Mucosa of rectum (tissue), 2 donors: ENCODE results near the gene GARNL3.

Source experiments
- H3K27ac ChIP-seq, 2 donors: one replicate each; pipeline ENCODE4 v1.7.0; 2013; ENCODE audit warnings: inconsistent platforms in 2 of 2, low read depth in 2 of 2, low read length in 2 of 2
- H3K27me3 ChIP-seq, 2 donors: one replicate each; pipeline ENCODE4 v1.7.0; 2013; ENCODE audit warnings: low read length in 2 of 2; ENCODE audit not compliant: control insufficient read depth in 2 of 2, insufficient read depth in 2 of 2
- H3K36me3 ChIP-seq, 2 donors: one replicate each; pipeline ENCODE4 v1.7.0; 2013; ENCODE audit warnings: low read length in 2 of 2; ENCODE audit not compliant: control insufficient read depth in 2 of 2, insufficient read depth in 2 of 2
- H3K4me1 ChIP-seq, 2 donors: one replicate each; pipeline ENCODE4 v1.7.0; 2013; ENCODE audit warnings: low read length in 2 of 2, mild to moderate bottlenecking in 1 of 2; ENCODE audit not compliant: control insufficient read depth in 2 of 2, insufficient read depth in 2 of 2
- H3K4me3 ChIP-seq, 2 donors: one replicate each; pipeline ENCODE4 v1.7.0; 2013; ENCODE audit warnings: low read length in 2 of 2
- H3K9ac ChIP-seq, 2 donors: one replicate each; pipeline ENCODE4 v1.7.0; 2013; ENCODE audit warnings: low read length in 2 of 2, low read depth in 1 of 2, mild to moderate bottlenecking in 1 of 2
- H3K9me3 ChIP-seq, 2 donors: one replicate each; pipeline ENCODE4 v1.7.0; 2013; ENCODE audit warnings: low read length in 2 of 2; ENCODE audit not compliant: control insufficient read depth in 2 of 2
- donor health status: healthy.
- donor health status: Normal muscosa, but diverticular disease.

GARNL3 gene

DNA sequence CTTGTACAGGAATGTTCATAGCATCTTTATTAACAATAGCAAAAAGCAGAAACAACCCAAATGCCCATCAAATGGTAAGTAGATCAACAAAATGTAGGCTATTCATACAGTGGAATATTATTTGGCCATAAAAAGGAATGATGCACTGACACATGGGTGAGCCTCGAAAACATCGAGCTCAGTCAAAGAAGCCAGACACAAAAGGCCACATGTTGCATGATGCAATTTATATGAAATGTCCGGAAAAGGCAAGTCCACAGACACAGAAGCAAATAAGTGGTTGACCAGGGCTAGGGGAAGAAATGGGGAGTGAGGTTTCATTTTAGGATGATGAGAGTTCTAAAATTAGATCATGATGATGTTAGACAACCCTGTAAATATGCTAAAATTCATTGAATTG, 115.9 kb downstream of the GARNL3 start:
- Histone ChIP-seq H3K36me3 (no peaks in the 10 kb centered on the region), H3K27ac (no peak overlapping the region), H3K9me3 (peaks cover 2 to 5% of the 10 kb centered on the region in 2 donors), H3K4me1 (no peaks in the 10 kb centered on the region), H3K9ac (no peak overlapping the region), H3K4me3 (no peak overlapping the region), H3K27me3 (no peaks in the 10 kb centered on the region)

DNA sequence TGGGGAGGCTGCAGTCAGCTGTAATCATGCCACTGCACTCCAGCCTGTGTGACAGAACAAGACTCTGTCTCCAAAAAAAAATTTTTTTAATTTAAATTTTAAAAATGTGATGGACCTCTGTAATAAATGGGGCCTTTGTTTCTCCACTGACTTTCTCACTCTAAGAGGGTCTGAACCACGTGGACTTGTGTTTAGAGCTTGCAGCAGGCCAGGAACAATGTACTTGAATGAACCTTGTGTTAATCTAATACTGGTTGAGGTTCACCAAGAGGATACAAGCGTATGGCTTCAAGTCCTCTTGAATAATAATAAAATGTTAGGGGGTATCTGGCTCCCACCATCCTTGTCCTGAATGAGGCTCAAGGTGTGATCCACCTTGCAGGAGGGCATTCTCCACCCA, 118.0 kb downstream of the GARNL3 start:
- H3K4me3 ChIP-seq: no peak overlapping the region

DNA sequence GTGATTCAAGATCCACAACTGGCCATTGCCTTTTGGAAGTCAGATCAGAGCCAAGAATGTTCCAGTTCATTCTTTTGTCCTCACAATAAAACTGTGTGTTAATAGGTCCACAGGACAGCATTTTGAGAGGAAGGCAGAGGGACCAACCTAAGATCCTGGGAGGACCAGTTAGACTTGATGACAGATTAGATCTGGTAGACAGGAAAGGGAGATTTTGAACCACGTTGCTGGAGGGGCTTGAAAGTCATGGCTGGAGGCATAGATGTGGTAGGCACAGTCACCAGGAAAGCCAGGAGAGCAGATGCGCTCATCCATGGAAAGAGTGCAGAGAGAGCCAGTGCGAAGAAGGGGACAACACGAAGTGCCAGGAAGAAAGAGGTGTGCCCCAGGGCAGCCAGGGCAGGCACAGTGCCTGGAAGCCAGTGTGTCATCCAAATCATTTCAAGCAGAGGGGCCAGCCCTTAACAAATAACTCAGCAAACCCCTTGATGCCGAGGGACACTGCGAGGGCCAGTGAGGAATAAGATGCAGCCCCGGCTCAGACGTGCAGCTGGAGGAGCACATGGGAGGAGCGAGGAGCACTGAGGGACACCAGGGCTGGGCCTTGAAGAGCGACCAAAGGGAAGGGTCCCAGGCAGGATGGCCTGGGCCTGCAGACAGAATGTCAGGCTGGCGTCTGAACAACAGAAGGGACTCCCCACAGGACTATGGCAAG, 119.6 kb downstream of the GARNL3 start:
- Histone ChIP-seq H3K4me3 (no peak overlapping the region), H3K27me3 (no peaks in the 10 kb centered on the region), H3K36me3 (no peaks in the 10 kb centered on the region), H3K4me1 (peaks cover 11 to 13% of the 10 kb centered on the region in 2 donors), H3K27ac (no peak overlapping the region), H3K9me3 (peaks cover 0 to 2% of the 10 kb centered on the region in 2 donors), H3K9ac (no peak overlapping the region)

More for the DNA sequence above, 118.0 kb downstream of the GARNL3 start:
- Histone ChIP-seq H3K4me1 (no peaks in the 10 kb centered on the region), H3K9ac (no peak overlapping the region), H3K27ac (no peak overlapping the region), H3K36me3 (no peaks in the 10 kb centered on the region), H3K9me3 (peaks cover 2 to 5% of the 10 kb centered on the region in 2 donors), H3K27me3 (no peaks in the 10 kb centered on the region)

DNA sequence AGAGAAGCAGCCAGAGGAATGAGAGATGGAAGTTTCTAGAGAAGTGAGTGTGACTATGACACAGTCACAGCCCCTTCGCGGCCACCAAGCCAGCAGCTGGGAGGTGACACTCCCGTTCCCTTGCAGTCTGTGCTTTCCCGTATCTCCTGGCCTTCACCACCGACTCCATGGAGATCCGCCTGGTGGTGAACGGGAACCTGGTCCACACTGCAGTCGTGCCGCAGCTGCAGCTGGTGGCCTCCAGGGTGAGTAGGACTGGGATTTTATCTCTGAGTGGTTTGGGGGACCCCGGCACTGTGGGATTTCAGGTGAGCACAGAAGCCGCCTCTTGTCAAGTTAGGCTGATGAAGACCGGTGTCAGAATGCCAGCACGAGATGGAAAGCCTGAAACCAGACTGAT, 120.3 kb downstream of the GARNL3 start:
- no peak overlapping the region for H3K9ac ChIP-seq
- H3K4me1 ChIP-seq: peaks cover 15 to 16% of the 10 kb centered on the region in 2 donors
- no peaks in the 10 kb centered on the region for H3K36me3 ChIP-seq
- H3K9me3 ChIP-seq: no peaks in the 10 kb centered on the region
- no peak overlapping the region for H3K27ac ChIP-seq
- no peaks in the 10 kb centered on the region for H3K27me3 ChIP-seq
- no peak overlapping the region for H3K4me3 ChIP-seq

DNA sequence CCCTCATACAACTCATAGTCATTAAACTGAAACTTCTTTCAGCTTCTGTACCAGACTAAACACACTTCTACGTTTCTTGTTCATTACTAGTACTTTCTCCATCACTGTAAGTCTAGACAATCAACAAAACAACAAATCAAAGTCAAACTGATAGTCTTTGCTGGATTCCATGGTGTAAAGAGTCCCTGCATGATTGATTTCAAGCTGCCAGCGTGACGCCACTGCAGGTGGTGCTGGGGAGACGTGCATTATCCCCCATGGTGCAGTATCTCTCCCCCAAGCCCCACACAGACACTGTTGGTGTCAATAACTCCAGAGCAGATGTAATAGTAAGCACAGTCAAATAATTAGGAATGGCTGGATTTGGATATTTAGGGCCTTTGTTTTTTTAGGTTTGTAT, 121.7 kb downstream of the GARNL3 start:
- Histone ChIP-seq H3K4me3 (no peak overlapping the region), H3K9me3 (no peaks in the 10 kb centered on the region), H3K27ac (no peak overlapping the region), H3K27me3 (no peaks in the 10 kb centered on the region), H3K9ac (no peak overlapping the region), H3K4me1 (peaks cover 18 to 24% of the 10 kb centered on the region in 2 donors), H3K36me3 (no peaks in the 10 kb centered on the region)

DNA sequence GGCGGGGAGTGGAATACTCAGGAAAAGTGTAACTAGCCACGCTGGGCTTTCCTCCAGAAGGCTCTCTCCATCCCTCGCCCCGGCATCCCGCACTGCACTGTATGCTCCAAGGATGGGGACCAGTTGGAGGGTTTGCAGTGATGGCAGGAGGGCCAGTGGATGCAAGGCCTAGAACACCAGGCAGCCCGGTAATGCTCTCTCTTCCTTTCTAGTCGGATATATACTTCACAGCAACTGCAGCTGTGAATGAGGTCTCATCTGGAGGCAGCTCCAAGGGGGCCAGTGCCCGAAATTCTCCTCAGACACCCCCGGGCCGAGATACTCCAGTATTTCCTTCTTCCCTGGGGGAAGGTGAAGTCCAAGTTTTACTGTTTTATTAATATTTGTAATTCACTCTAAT, 122.4 kb downstream of the GARNL3 start:
- Histone ChIP-seq H3K9ac (no peak overlapping the region), H3K36me3 (no peaks in the 10 kb centered on the region), H3K27me3 (no peaks in the 10 kb centered on the region), H3K4me3 (no peak overlapping the region), H3K4me1 (peaks cover 18 to 24% of the 10 kb centered on the region in 2 donors), H3K27ac (no peak overlapping the region), H3K9me3 (no peaks in the 10 kb centered on the region)

DNA sequence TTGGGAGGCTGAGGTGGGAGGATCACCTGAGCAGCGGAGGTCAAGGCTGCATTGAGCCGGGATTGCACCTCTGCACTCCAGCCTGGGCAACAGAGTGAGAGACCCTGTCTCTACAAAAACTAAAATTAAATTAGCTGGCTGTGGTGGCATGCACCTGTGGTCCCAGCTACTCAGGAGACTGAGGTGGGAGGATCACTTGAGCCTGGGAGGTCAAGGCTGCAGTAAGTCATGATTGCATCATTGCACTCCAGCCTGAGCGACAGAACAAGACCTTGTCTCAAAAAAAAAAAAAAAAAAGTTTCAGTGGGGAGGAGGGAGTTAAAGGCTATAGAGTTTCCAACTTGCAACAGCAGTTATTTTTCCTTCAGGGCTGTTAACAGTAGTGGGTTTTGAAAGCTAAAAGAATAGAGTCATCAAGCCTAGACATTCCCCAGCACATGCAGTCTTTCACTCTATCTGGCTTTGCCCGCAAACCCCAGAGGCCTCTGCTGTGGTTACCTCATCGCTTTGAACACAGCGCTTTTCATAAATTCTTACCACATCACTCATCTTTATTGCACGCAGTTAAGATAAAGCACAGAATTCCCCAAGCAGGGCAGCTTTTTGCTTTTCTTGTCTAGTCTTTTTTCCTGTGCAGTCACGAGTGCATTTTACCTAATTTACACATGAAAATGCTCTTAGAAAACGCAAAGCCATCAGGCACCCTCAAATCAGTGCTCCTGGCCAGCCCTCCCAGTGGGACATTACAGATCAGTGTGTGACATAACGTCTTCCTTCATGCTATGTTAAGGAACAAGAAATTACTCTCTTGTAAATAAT, 123.7 kb downstream of the GARNL3 start:
- Histone ChIP-seq H3K27me3 (no peaks in the 10 kb centered on the region), H3K36me3 (no peaks in the 10 kb centered on the region), H3K9me3 (no peaks in the 10 kb centered on the region), H3K9ac (peak overlapping the region; percentile 10 to 53), H3K4me1 (peaks cover 18 to 24% of the 10 kb centered on the region in 2 donors), H3K4me3 (peak overlapping the region; percentile 13 to 38), H3K27ac (peak overlapping the region; percentile 80 to 81)

DNA sequence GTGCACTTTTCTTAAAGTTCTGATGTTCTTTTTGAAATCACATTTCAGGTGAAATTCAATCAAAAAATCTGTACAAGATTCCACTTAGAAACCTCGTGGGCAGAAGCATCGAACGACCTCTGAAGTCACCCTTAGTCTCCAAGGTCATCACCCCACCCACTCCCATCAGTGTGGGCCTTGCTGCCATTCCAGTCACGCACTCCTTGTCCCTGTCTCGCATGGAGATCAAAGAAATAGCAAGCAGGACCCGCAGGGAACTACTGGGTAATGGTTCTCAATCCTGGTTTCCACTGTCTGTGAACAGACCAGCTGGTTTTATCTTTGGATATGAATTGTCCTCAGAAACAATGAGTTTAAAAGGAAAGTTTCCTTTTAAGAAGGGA, 124.3 kb downstream of the GARNL3 start:
- Histone ChIP-seq H3K36me3 (no peaks in the 10 kb centered on the region), H3K4me1 (peaks cover 18 to 24% of the 10 kb centered on the region in 2 donors), H3K27ac (peak overlapping the region; percentile 80 to 81), H3K4me3 (peak overlapping the region in 1 of 2 donors; percentile 38), H3K27me3 (no peaks in the 10 kb centered on the region), H3K9me3 (no peaks in the 10 kb centered on the region), H3K9ac (peak overlapping the region in 1 of 2 donors; percentile 53)

DNA sequence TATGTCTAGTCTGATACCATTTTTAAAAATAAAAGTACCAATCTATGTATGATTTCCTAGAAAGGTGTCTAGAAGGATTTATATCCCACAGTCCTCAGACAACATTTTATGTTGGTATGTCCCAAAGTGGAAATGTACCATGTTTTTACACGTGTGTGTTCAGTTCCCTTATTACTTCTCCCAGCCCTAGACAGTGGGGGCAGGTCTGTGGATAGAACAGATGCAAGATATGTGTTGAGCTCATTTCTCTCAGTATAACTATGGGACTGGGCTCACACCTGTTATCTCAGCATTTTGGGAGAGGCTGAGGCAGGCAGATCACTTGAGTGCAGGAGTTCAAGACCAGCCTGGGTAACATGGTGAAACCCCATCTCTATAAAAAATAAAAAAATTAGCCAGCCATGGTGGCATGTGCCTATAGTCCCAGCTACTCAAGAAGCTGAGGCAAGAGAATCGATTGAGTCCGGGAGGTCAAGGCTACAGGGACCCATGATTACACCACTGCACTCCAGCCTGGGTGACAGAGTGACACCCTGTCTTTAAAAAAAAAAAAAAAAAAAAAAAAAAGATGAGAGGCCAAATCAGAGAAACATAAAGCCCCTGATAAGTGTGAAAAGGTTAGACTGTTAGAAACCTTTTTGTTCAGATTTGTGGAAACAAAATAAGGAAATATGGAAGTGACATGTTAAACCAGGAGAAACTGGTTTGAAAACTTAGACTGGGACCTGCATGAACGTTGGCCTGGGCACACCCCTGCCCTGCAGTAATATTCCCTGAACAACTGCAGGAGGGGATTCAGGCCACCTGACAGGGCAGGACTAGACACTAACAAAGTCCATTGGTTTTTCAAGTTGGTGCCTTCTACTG, 125.0 kb downstream of the GARNL3 start:
- H3K27ac ChIP-seq: peak overlapping the region; percentile 80 to 81
- H3K27me3 ChIP-seq: no peaks in the 10 kb centered on the region
- no peak overlapping the region for H3K4me3 ChIP-seq
- no peaks in the 10 kb centered on the region for H3K36me3 ChIP-seq
- peak overlapping the region in 1 of 2 donors; percentile 53 for H3K9ac ChIP-seq
- H3K9me3 ChIP-seq: no peaks in the 10 kb centered on the region
- peaks cover 18 to 24% of the 10 kb centered on the region in 2 donors for H3K4me1 ChIP-seq

DNA sequence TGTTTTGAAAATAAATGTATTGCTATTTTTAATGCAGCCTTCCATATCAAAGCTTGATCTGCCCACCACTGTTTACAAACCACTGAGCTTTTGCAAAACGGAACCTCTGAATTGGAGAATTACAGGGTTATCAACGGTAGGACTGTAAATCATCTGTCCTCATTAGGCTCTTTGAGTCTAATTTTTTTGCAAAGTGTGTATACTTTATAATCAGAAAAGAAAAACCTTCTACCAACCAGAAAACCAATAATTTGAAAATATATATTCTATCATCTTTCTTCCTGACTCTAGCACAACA, 125.6 kb downstream of the GARNL3 start:
- H3K9me3 ChIP-seq: no peaks in the 10 kb centered on the region
- H3K4me1 ChIP-seq: peaks cover 18 to 24% of the 10 kb centered on the region in 2 donors
- no peaks in the 10 kb centered on the region for H3K27me3 ChIP-seq
- H3K9ac ChIP-seq: peak overlapping the region in 1 of 2 donors; percentile 14
- no peak overlapping the region for H3K4me3 ChIP-seq
- no peaks in the 10 kb centered on the region for H3K36me3 ChIP-seq
- peak overlapping the region in 1 of 2 donors; percentile 81 for H3K27ac ChIP-seq
